ENCODE data around the gene PTHLH. TPM values are rescaled to one million over a fixed set of nuclear protein-coding genes. Genes with fewer than 3 reads are reported as not detected.

PTHLH gene
- total RNA-seq, 5 donors from 2014 or later (not counting 1 experiment from before 2014, with no cell fraction given), result not detected

GRCh38 chr12:27911397-27911796, 61.1 kb downstream of the PTHLH start:
- CTCF ChIA-PET, result no interaction called here
- H3K4me3 Mint-ChIP-seq, result no peak overlapping the region
- no peaks in the 10 kb centered on the region for H3K9me3 ChIP-seq
- POLR2A ChIA-PET, result no interaction called here
- peaks cover 0 to 18% of the 10 kb centered on the region in 2 donors for H3K27me3 Mint-ChIP-seq
- WGBS (ENCODE audit: insufficient coverage), result no CpG with 5 or more reads among the region's 3 CpGs
- H3K4me1 Mint-ChIP-seq, result no peaks in the 10 kb centered on the region
- ATAC-seq (replicated peaks in 1 of 4), result no peak
- H3K4me3 ChIP-seq (ENCODE audit: control insufficient read depth in 1 of 2, extremely low read depth in 1 of 2, low read length in 1 of 2), result no peak overlapping the region
- H3K36me3 ChIP-seq (ENCODE audit: control insufficient read depth in 2 of 2, extremely low read depth in 1 of 2, insufficient read depth in 1 of 2, low read length in 1 of 2), result no peaks in the 10 kb centered on the region
- H3K27ac ChIP-seq (ENCODE audit: low read length), result no peak overlapping the region
- no peaks in the 10 kb centered on the region for H3K27me3 ChIP-seq (replicated peaks in 1 of 2; ENCODE audit: control insufficient read depth in 2 of 2, extremely low read depth in 1 of 2, insufficient read depth in 2 of 2, low read length in 1 of 2)
- peaks cover 0 to 16% (median 0%) of the 10 kb centered on the region in 3 donors for H3K9me3 Mint-ChIP-seq
- DNase-seq, result no peak
- no peaks in the 10 kb centered on the region for H3K36me3 Mint-ChIP-seq
- no peaks in the 10 kb centered on the region for H3K4me1 ChIP-seq (ENCODE audit: control insufficient read depth in 1 of 2, extremely low read depth in 1 of 2, insufficient read depth in 2 of 2, low read length in 2 of 2)
- H3K27ac Mint-ChIP-seq, result no peak overlapping the region

Other genes starting within 250 kb of the PTHLH start
- gene KLHL42, start 192.5 kb downstream of the PTHLH start, total RNA-seq, result 10 to 100 TPM; 16.5 to 28.0 (median 21.0) TPM
- not detected for gene MANSC4, start 192.5 kb downstream of the PTHLH start, total RNA-seq
- gene CCDC91, start 217.7 kb upstream of the PTHLH start, total RNA-seq, result 10 to 100 TPM; 65.7 to 73.0 (median 68.7) TPM

Measured in T-cell (primary cell).